GM12865 (cell line): ENCODE results near the gene LMAN1L.
A peak's percentile ranks its signal among the peaks of the same experiment; 100 is the strongest.

ENCODE experiments used
- DNase-seq: peaks from one replicate; pipeline ENCODE4 v3.0.0; 2010; ENCODE audit warnings: low read depth
- H3K4me3 ChIP-seq: 2 replicates; pipeline ENCODE4 v1.5.1; 2011; ENCODE audit warnings: mild to moderate bottlenecking, low read depth, low read length, control low read depth
- TF ChIP-seq, protein P1 (sequence below): IDR thresholded peaks from 2 replicates; pipeline ENCODE4 v1.5.1; 2011; ENCODE audit warnings: low read length, control low read depth, low read depth, inconsistent platforms; ENCODE audit not compliant: insufficient read depth; ENCODE audit errors: missing control alignments

The LMAN1L gene

DNA sequence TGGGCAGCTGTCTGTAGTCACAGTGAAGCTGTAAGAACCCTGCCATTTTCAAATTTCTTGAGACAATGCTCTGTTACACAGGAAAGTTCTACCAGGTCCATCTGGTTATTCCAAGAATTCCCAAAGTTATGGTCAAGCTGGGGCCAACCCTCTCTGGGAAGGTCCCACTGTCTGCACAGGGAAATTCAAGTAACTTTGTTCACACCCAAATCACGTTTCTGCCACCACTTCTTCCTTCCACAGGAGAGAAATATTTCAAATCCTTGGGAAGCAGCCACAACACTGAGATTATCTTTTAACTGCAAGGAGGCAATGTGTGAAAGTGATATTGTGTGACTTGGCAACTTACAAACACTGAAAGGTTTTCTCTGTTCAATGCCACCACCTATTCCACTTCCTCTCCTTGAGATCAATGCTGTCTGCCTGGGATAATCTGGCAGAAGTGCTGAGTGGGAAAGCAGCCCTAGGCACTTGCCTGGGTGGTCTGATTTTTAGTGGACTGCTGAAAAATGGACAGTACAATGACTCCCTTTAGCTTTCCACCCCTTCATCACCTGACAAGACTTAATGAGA lies 54.9 kb downstream of the LMAN1L start:
- no peak overlapping the region for H3K4me3 ChIP-seq
- TF ChIP-seq, protein P1, sequence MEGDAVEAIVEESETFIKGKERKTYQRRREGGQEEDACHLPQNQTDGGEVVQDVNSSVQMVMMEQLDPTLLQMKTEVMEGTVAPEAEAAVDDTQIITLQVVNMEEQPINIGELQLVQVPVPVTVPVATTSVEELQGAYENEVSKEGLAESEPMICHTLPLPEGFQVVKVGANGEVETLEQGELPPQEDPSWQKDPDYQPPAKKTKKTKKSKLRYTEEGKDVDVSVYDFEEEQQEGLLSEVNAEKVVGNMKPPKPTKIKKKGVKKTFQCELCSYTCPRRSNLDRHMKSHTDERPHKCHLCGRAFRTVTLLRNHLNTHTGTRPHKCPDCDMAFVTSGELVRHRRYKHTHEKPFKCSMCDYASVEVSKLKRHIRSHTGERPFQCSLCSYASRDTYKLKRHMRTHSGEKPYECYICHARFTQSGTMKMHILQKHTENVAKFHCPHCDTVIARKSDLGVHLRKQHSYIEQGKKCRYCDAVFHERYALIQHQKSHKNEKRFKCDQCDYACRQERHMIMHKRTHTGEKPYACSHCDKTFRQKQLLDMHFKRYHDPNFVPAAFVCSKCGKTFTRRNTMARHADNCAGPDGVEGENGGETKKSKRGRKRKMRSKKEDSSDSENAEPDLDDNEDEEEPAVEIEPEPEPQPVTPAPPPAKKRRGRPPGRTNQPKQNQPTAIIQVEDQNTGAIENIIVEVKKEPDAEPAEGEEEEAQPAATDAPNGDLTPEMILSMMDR, result no peak
- no peak for DNase-seq

DNA sequence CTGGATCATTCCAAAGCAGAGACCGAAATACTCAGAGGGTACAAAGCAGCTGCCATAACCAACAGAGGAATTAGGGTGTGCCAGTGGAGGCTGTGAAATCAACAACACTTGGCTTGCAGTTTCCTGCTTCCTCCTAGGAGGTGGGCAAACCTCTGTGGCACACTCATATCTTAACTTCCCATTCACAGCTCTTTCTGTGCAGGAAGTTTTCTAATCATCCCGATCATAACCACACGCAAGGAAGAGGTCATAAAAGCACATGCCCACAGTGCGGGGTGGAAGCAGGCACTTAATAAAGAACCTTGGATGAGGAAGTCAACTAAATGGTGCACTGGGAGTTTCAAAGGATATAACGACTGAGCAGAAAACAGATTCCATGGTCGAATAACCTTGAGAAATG lies 55.4 kb downstream of the LMAN1L start:
- DNase-seq, result no peak
- no peak overlapping the region for H3K4me3 ChIP-seq
- TF ChIP-seq, protein P1, result no peak

DNA sequence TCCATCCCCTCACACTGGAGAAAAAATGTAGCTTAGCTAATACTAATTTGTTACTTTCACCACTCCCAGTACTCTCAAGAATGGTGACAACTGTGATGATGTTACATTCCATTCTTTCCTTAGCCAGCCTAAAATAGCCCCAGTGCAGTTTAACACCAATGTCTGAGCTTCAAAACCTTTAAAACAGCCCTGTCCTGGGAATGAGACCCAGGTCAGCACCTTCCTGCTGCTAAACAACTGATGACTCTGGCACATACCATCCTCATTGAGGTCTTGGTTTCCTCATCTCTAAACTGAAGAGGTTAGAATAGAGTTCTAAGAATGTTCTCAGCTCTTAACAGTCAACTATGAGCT lies 56.7 kb downstream of the LMAN1L start:
- H3K4me3 ChIP-seq, result peak overlapping the region; percentile 34
- DNase-seq, result no peak
- TF ChIP-seq, protein P1, result no peak

DNA sequence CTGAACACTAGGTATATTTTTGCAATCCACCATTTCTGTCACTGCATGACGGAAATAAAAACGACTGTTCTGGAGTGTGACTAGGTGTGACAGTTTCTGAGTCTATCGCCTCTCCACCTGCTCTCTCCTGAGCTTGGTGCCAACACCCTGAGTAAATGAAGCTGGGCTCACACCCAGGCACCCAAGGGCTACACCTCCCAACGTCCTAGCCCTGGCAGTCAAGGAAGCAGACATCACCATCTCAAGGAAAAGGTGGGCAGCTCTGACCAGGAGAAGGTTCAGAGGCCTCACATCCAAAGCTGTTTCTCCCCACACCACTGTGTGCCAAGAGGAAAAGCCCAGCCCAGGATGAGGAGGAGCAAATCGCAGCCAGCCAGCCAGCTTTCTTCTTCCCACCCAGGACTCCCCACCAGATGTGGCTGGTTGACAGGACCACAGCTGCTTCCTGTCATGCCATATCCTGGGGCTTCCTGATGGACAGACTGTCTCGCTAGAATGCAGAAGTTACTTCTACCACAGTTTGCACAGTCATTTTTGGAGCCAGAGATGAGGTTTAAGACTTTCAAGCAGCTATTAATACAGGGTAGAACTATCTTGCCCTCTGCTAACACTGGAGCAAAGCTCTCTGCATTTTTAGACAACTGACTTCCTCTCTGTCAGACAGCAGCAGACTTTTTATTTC lies 57.2 kb downstream of the LMAN1L start:
- DNase-seq, result peak; percentile 96
- peak overlapping the region; percentile 99 for H3K4me3 ChIP-seq

DNA sequence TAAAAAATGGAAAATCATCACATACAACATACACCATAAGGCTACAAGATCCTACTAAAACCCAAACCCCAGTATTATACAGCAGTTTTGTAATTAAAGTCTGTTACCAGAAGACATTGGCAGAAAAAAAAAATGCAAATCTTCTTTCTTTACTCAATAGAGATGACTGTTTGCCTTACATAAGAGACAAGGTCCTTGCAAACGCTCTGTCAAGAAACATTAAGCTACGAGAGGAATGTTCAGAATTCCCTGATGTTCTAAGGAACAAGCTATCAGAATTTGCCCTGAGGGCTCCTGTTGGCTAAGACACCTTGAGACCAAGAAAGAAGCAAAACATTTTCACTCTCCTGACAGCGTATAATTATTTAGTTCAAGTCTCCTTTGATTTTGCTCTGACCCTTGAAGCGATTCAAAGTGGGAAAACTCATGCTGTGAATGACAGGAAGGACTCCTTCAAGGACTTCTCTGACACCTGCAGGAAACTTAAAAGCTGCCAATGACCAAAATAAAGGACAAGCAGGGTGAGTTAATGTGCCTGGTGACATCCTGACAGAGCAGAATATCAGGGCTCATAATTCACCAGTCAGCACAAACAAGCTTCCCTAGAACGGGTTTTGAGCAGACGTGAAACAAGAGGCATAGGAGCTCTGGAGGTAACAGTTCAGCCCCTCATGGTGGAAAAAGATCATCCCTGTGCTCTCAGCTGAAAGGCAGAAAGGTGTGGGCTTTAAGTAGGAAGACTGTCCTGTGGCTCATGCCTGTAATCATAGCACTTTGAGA lies 58.0 kb downstream of the LMAN1L start:
- peak overlapping the region; percentile 99 for H3K4me3 ChIP-seq
- peak; percentile 43 for DNase-seq
- TF ChIP-seq, protein P1, result no peak

More for the DNA sequence above, 57.2 kb downstream of the LMAN1L start:
- TF ChIP-seq, protein P1, result no peak

DNA sequence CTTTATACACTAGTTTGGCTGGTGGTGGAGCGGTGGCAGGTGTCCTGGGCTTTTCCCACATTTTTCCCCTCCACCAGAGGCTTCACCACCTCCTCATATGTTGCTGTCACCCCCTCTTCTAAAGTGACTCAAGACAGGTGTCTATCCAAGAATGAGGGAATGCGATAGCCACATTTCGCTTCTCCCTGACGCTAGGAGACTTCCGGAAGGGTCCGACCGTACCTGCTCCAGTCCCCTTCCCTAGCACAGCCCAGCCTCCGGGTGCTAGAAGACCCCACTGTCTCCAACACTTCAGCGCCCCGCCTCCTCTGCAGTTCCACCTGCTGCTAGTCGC lies 60.0 kb downstream of the LMAN1L start:
- DNase-seq, result no peak
- H3K4me3 ChIP-seq, result peak overlapping the region; percentile 99

More for the DNA sequence above, 60.0 kb downstream of the LMAN1L start:
- TF ChIP-seq, protein P1, result no peak
